T-helper 1 cell treated with Interleukin-12 subunit alpha and Interleukin-12 subunit beta and Interleukin-4 antibody, amounts not matched to agents 30 ng/mL and 1 ng/mL, for 36 hours (primary cell): Measurements from ENCODE around the gene UBE2L6. TPM values are rescaled to one million over a fixed set of nuclear protein-coding genes. Genes with fewer than 3 reads are reported as not detected.

ENCODE experiments used
- intact Hi-C: fragments of 100-400 bp; cut with micrococcal nuclease; formaldehyde crosslinking; loops from one replicate; pipeline ENCODE4 v1.15.1; 2024
- total RNA-seq: library from RNA; stranded (reverse); gene quantifications from 2 replicates; pipeline ENCODE4 v1.2.3, GENCODE V29; 2022

Gene UBE2L6
- total RNA-seq, 1 donor from 2014 or later = 270 TPM

GRCh38 chr11:57501953-57502352 is 65.5 kb downstream of the UBE2L6 start:
- intact Hi-C loops = no loop called here

Other genes starting within 250 kb of the UBE2L6 start
- gene TNKS1BP1, start 242.7 kb downstream of the UBE2L6 start, total RNA-seq = 12.4 and 14.1 TPM in 2 replicates
- gene SSRP1, start 231.8 kb downstream of the UBE2L6 start, total RNA-seq = 152 TPM in 2 replicates
- not detected in 2 replicates for gene P2RX3, start 229.3 kb downstream of the UBE2L6 start, total RNA-seq
- gene PRG3, start 186.5 kb downstream of the UBE2L6 start, total RNA-seq = not detected in 2 replicates
- not detected in 2 replicates for gene PRG2, start 177.0 kb downstream of the UBE2L6 start, total RNA-seq
- 52.6 and 54.2 TPM in 2 replicates for gene SLC43A3, start 140.6 kb downstream of the UBE2L6 start, total RNA-seq
- gene RTN4RL2, start 107.1 kb downstream of the UBE2L6 start, total RNA-seq = 0.12 and 0.34 TPM in 2 replicates
- 12.9 and 14.1 TPM in 2 replicates for gene SLC43A1, start 52.0 kb downstream of the UBE2L6 start, total RNA-seq
- gene TIMM10, start 36.9 kb downstream of the UBE2L6 start, total RNA-seq = 54.1 and 60.8 TPM in 2 replicates
- gene SMTNL1, start 30.1 kb downstream of the UBE2L6 start, total RNA-seq = not detected in 2 replicates
- gene SERPING1, start 30.0 kb upstream of the UBE2L6 start, total RNA-seq = 0.22 and 0.93 TPM in 2 replicates
- gene YPEL4, start 82.2 kb upstream of the UBE2L6 start, total RNA-seq = 0.44 and 0.78 TPM in 2 replicates
- 19.5 and 19.9 TPM in 2 replicates for gene CLP1, start 90.1 kb upstream of the UBE2L6 start, total RNA-seq
- 84.0 and 84.4 TPM in 2 replicates for gene ZDHHC5, start 100.4 kb upstream of the UBE2L6 start, total RNA-seq
- gene MED19, start 144.5 kb upstream of the UBE2L6 start, total RNA-seq = 14.3 and 15.7 TPM in 2 replicates
- 76.5 and 79.2 TPM in 2 replicates for gene TMX2, start 144.9 kb upstream of the UBE2L6 start, total RNA-seq
- gene SELENOH, start 173.8 kb upstream of the UBE2L6 start, total RNA-seq = 160 and 175 TPM in 2 replicates
- gene BTBD18, start 184.1 kb upstream of the UBE2L6 start, total RNA-seq = not detected in 2 replicates
- 10.1 TPM in 2 replicates for gene CTNND1, start 194.1 kb upstream of the UBE2L6 start, total RNA-seq